ENCODE data around the gene ACRBP.

ACRBP gene

GRCh38 chr12:6646276-6647082, 753 bp downstream of the ACRBP start:
- no peak for DNase-seq

DNA sequence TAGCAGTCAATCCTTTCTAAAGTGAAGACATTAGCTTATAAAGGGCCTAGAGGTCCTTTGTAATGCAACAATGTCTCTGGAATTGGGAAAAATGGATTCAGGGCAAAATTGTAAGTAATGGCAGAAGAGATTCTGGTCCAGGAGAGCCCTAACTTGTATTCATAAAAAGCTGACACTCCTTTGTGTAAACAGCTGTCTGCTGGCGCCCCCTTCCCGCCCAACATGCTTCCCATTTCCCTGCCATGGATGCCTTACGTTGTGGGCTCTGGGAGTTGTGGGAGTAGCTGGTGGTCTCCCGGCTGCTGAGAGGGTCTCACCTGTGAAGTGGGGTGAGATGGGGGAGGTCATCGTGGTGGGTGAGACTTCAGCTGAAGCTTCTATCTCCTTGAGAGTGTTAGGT, 2.3 kb downstream of the ACRBP start:
- peak; percentile 29 for DNase-seq

- DNase-seq = no peak
These were observed 3.0 kb downstream of the ACRBP start for GRCh38 chr12:6644257-6644596.

GRCh38 chr12:6643569-6644256, 3.5 kb downstream of the ACRBP start:
- no peak for DNase-seq

DNA sequence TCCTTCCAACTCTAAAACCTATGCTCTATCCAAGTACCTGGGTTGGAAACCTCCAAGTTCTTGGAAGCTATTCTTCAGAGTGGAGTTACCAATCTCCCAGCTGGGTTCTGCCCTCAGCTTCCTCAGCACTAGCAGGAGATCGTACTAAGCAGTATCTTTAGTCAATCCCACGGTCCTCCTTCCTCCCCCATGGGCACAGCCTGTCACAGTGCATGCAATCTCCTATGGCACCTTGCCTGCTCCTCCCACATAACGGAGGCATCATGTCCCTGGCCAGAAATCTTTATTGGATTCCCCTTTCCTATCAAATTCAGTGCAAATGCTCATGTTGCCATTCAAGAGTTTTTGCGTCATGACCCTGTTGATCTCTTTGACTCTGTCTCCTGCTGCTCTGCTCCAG, 6.1 kb downstream of the ACRBP start:
- no peak for DNase-seq

- DNase-seq = no peak
These were observed 6.7 kb downstream of the ACRBP start for GRCh38 chr12:6640497-6640896.

DNA sequence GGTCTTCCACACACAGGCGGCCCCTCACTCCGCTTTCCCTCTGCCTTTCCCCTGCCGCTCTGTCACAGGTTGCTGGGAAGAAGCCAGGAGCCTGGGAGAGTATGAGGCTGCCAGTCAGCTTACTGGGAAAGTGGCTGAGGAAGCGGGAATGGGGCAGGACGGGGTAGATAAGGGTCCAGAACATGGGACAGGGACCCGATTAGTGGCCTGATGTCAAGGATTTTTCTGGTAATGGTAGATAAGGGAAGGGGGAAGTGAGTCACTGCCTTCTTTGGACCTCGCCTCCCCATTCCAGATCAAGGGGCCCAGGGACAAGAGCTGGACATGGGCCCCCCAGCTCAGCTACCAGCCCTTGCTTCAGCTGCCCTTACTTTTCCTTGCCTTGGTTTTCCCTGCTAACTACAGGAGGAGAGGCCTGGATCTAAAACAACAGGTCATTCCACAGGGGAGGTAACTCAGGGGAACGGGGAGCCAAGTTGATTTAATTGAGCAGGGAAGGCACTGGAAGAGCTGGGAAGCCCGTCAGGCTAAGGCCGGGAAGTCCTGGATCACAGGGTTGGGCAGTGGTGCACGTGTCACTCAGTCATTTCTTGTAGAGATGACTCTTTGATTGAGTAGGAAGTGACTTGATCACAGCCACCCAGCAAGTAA, 8.0 kb downstream of the ACRBP start:
- DNase-seq = no peak

GRCh38 chr12:6638305-6638704, 8.9 kb downstream of the ACRBP start:
- DNase-seq = no peak

GRCh38 chr12:6635856-6636531, 11.2 kb downstream of the ACRBP start, which contains the start of gene LPAR5:
Gene LPAR5 (minus strand): TSS chr12:6635959. CDS start chr12:6621248, 14,711 bp downstream.
- peak; percentile 70 for DNase-seq

DNA sequence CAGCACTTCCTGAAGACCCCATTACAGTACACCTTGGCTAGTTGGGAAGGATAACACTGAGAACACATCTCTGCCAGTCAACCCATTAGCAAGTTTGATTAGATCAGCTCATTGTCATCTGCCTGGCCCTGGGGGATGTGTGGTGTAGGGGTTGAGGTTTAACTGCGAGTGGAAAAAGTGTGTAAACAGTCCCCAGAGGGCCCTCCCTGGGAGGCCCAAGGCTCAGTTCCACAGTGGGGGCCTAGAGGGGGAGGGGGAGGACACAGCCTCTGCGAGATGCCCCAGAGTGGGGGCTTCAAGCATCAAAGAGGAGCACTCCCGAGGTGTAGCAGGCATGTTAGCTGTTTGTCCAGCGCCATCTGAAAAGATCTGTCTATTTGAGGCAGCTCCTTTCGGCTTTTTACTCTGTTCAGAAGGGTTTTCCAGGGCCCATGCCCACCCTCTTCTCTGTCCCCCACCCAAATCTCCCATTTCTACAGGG, 11.8 kb downstream of the ACRBP start:
- DNase-seq = peak; percentile 67

- peak; percentile 53 for DNase-seq
These were observed 14.9 kb downstream of the ACRBP start for GRCh38 chr12:6632026-6632983.

GRCh38 chr12:6631549-6631961, 15.7 kb downstream of the ACRBP start:
- DNase-seq = no peak

GRCh38 chr12:6630736-6631135, 16.5 kb downstream of the ACRBP start:
- no peak for DNase-seq

DNA sequence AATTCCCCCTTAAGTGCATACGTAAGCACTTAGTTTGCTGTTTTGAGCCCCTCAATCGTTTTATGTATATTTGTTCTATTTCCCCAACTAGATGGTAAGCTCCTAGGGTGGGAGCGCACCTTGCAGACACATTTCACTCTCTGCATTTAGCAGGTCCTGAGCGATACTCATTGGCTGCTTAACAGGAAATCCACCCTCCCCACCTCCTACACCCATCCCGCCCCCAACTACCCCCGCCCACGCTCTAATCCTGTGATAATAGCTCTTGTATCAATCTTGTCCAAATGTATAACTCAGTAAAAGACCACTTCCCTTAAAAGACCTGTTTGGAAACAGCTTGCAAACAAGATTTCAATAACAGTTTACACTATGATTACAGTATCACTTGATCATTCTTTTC, 19.6 kb downstream of the ACRBP start:
- no peak for DNase-seq

DNA sequence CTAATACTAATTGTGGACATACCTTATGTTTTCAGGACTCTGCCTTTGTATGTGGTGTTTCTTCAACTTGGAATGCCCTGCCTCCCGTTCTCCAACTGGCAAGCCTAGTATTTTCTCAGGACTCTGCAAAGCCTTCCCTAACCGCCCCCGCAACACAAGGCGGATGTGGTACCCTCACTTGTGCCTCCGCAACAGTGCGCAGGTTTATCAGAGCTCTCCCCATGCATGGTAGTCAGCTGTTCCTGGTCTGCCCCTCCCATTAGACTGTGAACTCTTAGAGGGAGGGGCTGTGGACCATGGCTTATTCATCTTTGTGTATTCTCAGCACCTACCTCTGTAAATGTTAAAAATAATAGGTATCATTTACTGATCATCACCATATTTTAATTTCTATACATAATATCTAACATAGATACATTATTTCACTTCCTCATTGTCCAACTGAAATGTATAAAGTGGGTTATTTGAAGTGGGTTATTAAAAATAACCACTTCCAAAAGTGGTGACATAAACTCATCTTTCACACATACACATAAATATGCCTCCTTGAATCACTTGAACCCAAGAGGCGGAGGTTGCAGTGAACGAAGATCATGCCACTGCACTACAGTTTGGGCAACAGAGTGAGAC, 20.5 kb downstream of the ACRBP start:
- DNase-seq = no peak

DNA sequence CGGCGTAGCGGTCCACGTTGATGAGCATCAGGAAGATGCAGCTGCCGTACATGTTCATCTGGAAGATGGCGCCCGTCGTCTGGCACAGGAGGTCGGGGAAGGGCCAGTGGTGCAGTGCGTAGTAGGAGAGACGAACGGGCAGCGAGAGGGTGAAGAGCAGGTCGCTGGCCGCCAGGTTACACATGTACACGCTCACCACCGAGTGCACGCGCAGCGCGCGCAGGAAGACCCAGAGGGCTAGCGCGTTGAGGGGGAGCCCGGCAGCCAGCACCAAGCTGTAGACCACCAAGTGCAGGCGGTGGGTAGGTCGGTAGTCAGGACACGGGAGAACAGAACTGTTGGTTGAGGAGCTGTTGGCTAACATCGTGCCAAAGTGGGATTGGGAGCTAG, 26.4 kb downstream of the ACRBP start:
- no peak for DNase-seq

DNA sequence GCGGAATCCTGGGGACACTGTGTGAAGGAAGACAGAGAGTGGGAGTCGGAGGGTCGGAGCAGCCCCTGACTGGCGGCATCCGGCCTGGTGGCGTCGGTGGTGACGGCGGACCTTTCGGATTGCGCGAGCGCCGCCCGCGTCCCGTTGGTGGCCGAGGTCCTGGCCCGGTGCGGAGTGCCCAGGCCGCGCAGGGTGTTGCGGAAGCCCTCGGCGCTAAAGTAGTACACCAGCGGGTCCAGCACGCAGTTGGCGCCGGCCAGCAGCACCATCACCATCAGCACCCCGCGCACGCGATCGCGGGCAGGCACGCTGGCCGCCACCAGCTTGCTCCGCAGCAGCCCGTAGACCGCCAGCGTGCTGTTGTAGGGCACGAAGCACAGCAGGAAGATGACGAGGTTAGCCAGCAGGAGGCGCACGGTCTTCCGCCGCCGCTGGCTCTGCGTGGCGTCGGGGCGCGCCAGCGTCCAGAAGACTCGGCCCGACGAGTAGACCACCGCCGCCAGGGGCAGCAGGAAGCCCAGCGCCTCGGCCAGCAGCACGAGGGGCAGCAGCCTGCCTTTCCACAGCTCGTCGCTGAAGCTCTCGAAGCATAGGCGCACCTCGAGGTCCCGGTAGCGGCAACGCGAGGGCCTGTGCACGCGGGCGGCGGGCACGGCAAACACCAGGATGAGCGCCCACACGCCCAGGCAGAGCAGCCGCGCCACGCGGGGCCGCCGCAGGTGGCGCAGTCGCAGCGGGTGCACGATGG, 26.9 kb downstream of the ACRBP start:
- DNase-seq = peak; percentile 75

DNA sequence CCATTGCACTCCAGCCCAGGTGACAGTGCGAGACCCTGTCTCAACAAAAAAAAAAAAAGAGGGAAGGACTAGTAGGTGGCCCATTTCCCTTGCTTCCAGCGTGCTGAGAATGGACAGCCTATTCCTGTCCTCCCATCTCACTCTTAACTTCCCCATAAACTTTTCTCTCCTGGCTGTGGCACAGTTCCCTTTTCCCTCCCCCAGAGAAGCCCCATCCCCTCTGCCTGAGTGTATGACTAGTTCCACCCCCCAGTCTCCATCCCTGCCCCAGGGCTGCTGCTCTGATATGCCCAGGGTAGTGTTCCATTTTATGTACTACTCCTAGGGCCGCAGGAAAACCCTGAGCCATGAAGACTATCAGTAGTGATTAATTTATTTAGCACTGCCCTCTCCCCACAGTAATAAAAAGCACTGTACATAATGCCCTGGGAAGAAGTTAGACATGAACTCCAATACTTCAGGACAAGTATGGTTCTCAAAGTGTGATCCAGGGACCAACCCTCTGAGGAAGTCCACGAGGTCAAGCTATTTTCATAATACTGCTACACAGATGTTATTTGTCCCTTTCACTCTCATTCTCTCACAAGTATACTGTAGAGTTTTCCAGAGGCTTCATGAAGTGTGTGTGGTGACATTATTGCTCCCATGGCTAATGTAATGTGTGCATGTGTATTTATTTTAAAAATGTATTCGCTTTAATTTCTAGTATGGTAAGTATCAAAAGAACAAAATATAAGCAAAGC, 28.6 kb downstream of the ACRBP start:
- DNase-seq = no peak

GRCh38 chr12:6615802-6616201, 31.4 kb downstream of the ACRBP start:
- DNase-seq = no peak

Data from fibroblast of skin of scalp (primary cell).